ENCODE data around the gene IVD. TPM values are rescaled to one million over a fixed set of nuclear protein-coding genes. Genes with fewer than 3 reads are reported as not detected.

The IVD gene
- polyA plus RNA-seq, 6 donors from 2014 or later: 15.6 to 36.3 (median 22.2) TPM

GRCh38 chr15:40466426-40467260, 61.0 kb downstream of the IVD start:
- no peaks in the 10 kb centered on the region for H3K36me3 Mint-ChIP-seq
- peaks cover 2 to 9% (median 2%) of the 10 kb centered on the region in 3 donors for H3K4me1 Mint-ChIP-seq
- H3K27me3 Mint-ChIP-seq: no peaks in the 10 kb centered on the region
- no peak for ATAC-seq (ENCODE audit: low read depth in 2 of 2)
- peak overlapping the region in 1 of 8 donors; percentile 19 for H3K4me3 Mint-ChIP-seq
- peak overlapping the region in 2 of 6 donors; percentile 36 to 87 for H3K27ac Mint-ChIP-seq
- H3K9me3 Mint-ChIP-seq: no peaks in the 10 kb centered on the region
- no peak for DNase-seq

DNA sequence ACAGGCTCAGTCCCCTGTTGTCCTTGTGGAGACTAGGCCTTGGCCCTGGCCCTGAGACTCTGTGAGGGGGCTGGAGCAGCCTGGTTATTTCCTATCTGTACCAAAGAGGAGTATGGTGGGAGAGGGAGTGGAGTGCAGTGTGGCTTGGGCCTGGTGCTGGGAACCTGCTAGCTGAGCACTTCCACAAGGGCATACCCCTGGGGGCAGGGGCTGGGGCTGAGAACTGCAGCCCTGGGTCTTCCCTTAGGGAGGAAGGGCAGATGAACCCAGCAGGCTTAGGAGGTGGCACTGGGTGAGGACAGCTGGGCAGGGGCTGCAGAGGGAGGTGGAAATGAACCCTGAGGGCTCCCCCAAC, 61.6 kb downstream of the IVD start:
- Mint-ChIP-seq H3K27me3 (no peaks in the 10 kb centered on the region), H3K4me1 (peaks cover 5 to 15% (median 8%) of the 10 kb centered on the region in 3 donors), H3K9me3 (no peaks in the 10 kb centered on the region), H3K4me3 (peak overlapping the region in 1 of 8 donors; percentile 19), H3K36me3 (no peaks in the 10 kb centered on the region), H3K27ac (peak overlapping the region in 3 of 6 donors; percentile 26 to 87 (median 36))
- ATAC-seq (ENCODE audit: low read depth in 2 of 2): no peak
- no peak for DNase-seq

GRCh38 chr15:40468898-40469331, 63.3 kb downstream of the IVD start:
- Mint-ChIP-seq H3K27ac (peak overlapping the region in 5 of 6 donors; percentile 3 to 93 (median 67)), H3K9me3 (no peaks in the 10 kb centered on the region), H3K27me3 (no peaks in the 10 kb centered on the region), H3K4me1 (peaks cover 5 to 26% (median 10%) of the 10 kb centered on the region in 3 donors), H3K4me3 (peak overlapping the region in 4 of 8 donors; percentile 11 to 90 (median 78)), H3K36me3 (no peaks in the 10 kb centered on the region)
- ATAC-seq (ENCODE audit: low read depth in 2 of 2) (no peak), DNase-seq (no peak)

GRCh38 chr15:40469776-40470390, 64.3 kb downstream of the IVD start:
- H3K27ac Mint-ChIP-seq: peak overlapping the region; percentile 3 to 93 (median 80)
- ATAC-seq (ENCODE audit: low read depth in 2 of 2) (no peak), DNase-seq (no peak)
- no peaks in the 10 kb centered on the region for H3K27me3 Mint-ChIP-seq
- peak overlapping the region; percentile 53 to 90 (median 79) for H3K4me3 Mint-ChIP-seq
- H3K9me3 Mint-ChIP-seq: no peaks in the 10 kb centered on the region
- H3K36me3 Mint-ChIP-seq: no peaks in the 10 kb centered on the region
- H3K4me1 Mint-ChIP-seq: peaks cover 5 to 26% (median 10%) of the 10 kb centered on the region in 3 donors

- Mint-ChIP-seq H3K4me3 (peak within 1 kb of the TSS; percentile 86 to 95 (median 88)), H3K9me3 (no peaks in the 10 kb centered on the region), H3K36me3 (no peaks in the 10 kb centered on the region), H3K4me1 (peaks cover 5 to 26% (median 10%) of the 10 kb centered on the region in 3 donors), H3K27ac (peak within 1 kb of the TSS; percentile 66 to 95 (median 92)), H3K27me3 (no peaks in the 10 kb centered on the region)
- ATAC-seq (ENCODE audit: low read depth in 2 of 2) (peak; percentile 80 to 85), DNase-seq (peak; percentile 65)
These were observed 65.0 kb downstream of the IVD start, which contains the start of gene CHST14 for GRCh38 chr15:40470423-40471104. CHST14 (plus strand) TSS chr15:40470984; CDS start chr15:40471214, 230 bp downstream.

Other genes starting within 250 kb of the IVD start
- 1 to 10 TPM in 3 of 6 donors, under 1 TPM in 3; 0.30 to 3.7 (median 0.78) TPM for gene BUB1B, start 244.7 kb upstream of the IVD start, polyA plus RNA-seq (ENCODE audit: low read depth in 6 of 6)
- gene PAK6, start 166.7 kb upstream of the IVD start, polyA plus RNA-seq (ENCODE audit: low read depth in 6 of 6): not detected
- gene ANKRD63, start 122.7 kb upstream of the IVD start, polyA plus RNA-seq (ENCODE audit: low read depth in 6 of 6): under 1 TPM in 1 of 6 donors, not detected in 5; 0.29 TPM
- 10 to 100 TPM; 11.4 to 22.6 (median 15.9) TPM for gene PLCB2, start 97.9 kb upstream of the IVD start, polyA plus RNA-seq (ENCODE audit: low read depth in 6 of 6)
- 1 to 10 TPM in 4 of 6 donors, under 1 TPM in 2; 0.32 to 3.4 (median 1.4) TPM for gene INAFM2, start 82.1 kb upstream of the IVD start, polyA plus RNA-seq (ENCODE audit: low read depth in 6 of 6)
- under 1 TPM in 2 of 6 donors, not detected in 4; 0.25 to 0.40 TPM for gene CCDC9B, start 64.9 kb upstream of the IVD start, polyA plus RNA-seq (ENCODE audit: low read depth in 6 of 6)
- not detected for gene PHGR1, start 54.8 kb upstream of the IVD start, polyA plus RNA-seq (ENCODE audit: low read depth in 6 of 6)
- gene DISP2, start 47.6 kb upstream of the IVD start, polyA plus RNA-seq (ENCODE audit: low read depth in 6 of 6): under 1 TPM in 3 of 6 donors, not detected in 3; 0.23 to 0.47 (median 0.25) TPM
- gene KNSTRN, start 23.1 kb upstream of the IVD start, polyA plus RNA-seq (ENCODE audit: low read depth in 6 of 6): 1 to 10 TPM; 2.8 to 6.4 (median 3.6) TPM
- 1 to 10 TPM in 5 of 6 donors, under 1 TPM in 1; 0.37 to 3.0 (median 1.9) TPM for gene BAHD1, start 35.2 kb downstream of the IVD start, polyA plus RNA-seq (ENCODE audit: low read depth in 6 of 6)
- 1 to 10 TPM; 1.4 to 3.2 (median 2.2) TPM for gene CHST14, start 65.2 kb downstream of the IVD start, polyA plus RNA-seq (ENCODE audit: low read depth in 6 of 6)
- gene CCDC32, start 159.2 kb downstream of the IVD start, polyA plus RNA-seq (ENCODE audit: low read depth in 6 of 6): 100 to 1,000 TPM; 199 to 261 (median 219) TPM
- gene RPUSD2, start 163.5 kb downstream of the IVD start, polyA plus RNA-seq (ENCODE audit: low read depth in 6 of 6): 10 to 100 TPM; 18.0 to 29.3 (median 25.6) TPM
- 1 to 10 TPM in 5 of 6 donors, under 1 TPM in 1; 0.96 to 2.1 (median 1.5) TPM for gene KNL1, start 188.5 kb downstream of the IVD start, polyA plus RNA-seq (ENCODE audit: low read depth in 6 of 6)

Measured in naive B cell (primary cell).